HS-27A (cell line): Measurements from ENCODE around the gene LRRC7.

ENCODE experiments used
- DNase-seq: peaks from one replicate; pipeline ENCODE4 v3.0.0-alpha.2; 2012; ENCODE audit warnings: low read depth, missing footprints

LRRC7 gene

DNA sequence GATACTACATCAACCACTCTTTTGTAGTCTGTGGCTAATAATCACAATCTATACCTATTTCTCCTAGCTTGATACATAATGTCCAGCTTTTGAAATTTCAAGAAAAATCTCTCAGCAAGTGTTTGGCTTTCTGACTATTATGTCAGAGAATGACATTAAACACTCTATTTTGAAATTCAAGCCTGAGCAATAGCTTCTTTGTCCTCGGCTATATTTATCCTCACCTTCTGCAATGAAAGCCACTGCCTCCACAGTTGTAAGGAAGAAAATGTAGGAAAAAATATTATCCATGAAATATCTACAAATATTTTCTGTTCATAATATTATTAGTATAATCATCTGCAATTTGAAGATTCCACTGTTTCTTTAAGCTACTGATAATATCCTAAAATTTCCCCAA lies 22.1 kb downstream of the LRRC7 start:
- DNase-seq = no peak

DNA sequence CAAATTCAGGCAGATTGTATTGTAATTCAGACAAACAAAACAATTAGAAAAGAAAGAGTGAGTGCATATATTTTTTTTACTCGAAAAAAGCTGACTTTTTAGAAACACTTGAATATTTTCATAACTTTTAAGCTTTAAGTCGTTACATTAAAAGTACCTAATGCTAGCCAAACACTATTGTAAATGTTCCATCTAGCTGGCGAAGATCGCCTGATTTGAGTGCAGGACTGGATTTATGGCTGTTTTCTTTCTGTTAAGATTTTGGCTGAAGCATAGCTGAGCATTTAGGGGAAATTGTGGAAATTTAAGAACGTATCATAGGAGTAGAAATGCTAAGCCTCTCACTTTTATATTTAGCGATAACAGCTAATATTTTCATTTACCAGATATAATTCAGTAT lies 24.6 kb downstream of the LRRC7 start:
- no peak for DNase-seq

DNA sequence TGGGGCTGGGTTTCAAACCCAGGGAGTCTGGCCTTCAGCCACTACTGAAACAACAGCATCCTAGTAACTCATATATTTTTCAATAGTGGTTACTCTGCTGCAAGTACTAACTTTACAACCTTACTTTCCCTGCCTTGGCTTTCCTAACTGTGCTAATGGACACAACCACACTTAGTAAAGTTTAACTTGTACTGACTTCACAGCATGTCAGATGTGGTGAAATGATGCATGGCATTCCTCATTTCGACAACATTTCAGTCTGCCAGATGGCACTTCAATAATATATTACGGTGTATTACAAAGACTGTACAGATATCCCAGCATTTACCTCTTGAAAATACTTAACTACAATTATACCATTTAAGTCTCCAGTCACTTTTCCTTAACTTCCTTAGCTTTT lies 27.8 kb downstream of the LRRC7 start:
- DNase-seq = no peak

DNA sequence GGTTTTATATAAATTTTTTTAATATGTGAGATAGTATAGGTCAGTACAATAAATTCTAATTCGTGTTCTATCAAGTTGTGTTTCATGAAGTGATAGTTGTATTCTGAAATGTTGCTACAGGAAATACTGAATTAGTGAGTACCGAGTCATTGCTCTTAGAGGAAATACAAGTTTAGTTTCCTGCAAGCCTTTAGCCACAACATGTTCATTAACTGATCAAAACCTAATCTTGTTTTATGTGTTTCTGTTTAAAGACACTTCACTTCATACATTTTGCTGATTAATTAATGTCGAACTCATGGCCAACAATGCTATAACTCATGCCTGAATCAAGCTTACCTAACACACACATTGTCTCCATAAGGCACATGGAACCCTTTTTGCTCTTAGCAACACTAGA lies 43.6 kb downstream of the LRRC7 start:
- peak; percentile 12 for DNase-seq

DNA sequence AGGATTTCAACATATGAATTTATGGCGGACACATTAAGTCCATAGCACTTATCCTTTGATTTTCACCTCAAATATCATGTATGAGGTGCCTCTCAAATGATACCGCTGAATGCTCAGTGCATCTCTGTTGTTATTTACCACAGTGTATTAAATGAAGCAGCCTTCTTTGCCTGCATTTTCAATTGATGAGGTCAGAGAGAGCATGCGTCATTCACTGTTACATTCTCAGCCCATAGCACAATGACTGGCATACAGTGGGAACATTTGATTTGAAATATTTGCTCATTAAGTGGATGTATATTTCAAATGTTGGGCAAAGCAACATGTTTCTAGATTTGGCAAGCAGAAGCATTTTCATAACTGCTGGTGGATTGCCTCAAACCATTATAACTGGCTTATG lies 45.7 kb downstream of the LRRC7 start:
- DNase-seq = no peak

DNA sequence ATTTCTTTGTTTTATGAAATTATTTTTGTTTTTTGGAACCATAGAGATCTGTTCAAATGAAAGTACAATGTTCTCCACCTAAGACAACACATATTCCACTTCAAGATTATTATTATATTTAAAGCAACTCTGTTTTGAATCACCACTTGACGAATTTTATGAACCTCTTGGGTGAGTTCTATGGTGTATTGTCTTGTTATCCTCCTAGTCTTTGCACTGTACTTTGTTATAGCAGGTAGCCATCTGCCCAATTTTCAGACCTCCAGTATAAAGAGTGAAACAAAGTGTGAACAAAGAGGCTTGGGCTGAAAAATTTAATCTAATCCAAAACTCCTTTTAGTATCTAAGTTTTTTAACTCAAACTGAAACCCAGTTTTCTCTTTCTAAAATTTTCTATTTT lies 71.0 kb downstream of the LRRC7 start:
- DNase-seq = no peak

DNA sequence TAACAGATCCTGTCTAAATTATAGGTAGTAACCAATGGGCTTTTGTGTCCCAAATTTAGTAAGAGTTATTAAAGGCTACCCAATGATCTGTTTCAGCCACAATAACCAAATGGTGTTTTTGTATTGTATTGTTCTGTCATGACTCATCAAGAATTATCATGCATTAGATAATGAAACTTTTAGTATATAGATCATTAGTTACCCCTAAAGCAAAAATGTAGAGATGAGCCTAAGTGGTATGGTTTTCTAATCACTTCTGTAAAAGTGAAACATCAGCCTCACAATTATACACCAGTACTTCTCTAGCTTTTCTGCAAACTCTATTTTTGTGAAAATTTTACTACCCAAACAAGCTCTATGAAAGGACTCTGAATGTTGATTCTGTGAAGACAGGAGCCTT lies 71.4 kb downstream of the LRRC7 start:
- DNase-seq = no peak

DNA sequence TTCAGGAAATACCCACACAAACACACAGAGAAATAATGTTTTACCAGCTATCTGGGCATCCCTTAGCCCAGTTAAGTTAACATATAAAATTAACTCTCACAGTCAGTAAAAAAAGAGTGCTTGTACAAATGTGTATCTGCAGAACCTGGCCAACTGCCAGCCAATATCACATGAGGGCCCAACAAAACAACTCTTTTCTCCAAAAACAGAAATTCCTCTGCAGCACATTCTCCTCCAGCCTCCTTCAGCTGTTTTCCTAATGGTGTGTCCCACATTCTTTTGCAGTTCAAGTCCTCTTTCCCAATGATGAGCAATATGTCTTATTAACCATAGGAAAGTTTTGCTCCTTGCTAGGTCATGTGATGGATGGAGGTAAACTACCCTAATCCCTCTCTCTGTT lies 75.5 kb downstream of the LRRC7 start:
- DNase-seq = peak; percentile 29

DNA sequence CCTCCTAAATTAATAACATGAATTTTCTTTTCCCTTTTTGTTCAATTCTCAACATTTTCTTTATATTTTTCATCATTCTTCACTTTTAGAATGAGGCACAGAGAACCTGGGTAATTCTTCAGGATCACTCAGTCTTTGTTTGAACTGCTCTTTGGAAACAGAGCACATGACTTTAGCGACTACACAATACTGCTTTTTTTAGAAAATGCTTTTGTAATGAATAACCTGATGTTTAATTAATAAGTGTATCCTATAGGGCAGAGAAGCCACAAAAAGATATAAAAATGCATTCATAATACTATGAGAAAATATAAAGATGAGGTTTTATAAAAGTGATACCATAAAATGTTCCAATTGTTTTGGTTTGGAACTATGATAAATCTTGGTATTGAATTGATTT lies 77.8 kb downstream of the LRRC7 start:
- no peak for DNase-seq

DNA sequence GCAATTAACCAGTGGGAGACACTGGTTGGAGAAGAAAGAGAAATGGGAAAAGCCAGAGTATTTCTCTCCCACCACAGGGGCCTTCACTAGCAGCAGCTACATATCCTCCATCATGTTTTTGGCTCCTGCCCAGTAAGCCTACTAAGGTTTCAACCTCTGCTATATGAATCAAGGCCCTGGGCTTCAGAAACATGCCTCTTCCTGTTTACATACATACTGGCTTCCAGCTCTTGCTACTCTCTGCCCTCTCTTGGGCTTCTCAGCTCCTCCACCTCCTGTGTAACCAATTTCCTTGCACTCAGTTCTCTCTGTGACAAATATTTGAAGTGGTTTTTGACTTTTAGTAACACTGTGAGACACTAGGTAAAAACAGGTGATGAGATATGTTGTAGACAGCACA lies 80.8 kb downstream of the LRRC7 start:
- DNase-seq = no peak

DNA sequence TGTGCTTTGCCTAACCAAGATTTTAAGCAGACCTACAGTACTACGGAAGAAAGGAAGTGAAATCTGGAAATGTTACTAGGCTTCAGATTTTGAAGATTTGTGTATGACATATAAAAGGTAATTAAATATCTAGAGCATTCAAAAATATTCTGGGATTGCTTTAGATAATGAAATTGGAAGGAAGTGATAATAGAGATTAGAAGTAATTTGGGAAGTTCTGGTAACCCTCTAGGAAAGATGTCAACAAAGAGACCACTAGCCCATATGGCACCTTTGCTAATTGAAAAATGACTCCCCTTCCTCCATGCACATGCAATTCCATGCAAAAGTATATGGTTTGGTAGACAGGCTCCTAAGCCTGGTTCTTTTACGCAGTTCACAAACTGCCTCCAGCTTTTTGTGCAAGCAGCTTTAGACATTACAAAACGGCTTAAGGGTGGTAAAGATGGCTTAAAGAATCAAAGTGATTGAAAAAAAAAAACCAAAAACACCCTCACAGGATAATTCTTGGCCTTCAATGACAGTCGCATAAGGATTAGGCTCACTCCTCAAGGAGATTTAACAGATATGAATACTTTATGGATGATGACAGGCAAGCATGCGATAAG lies 81.8 kb downstream of the LRRC7 start:
- no peak for DNase-seq

DNA sequence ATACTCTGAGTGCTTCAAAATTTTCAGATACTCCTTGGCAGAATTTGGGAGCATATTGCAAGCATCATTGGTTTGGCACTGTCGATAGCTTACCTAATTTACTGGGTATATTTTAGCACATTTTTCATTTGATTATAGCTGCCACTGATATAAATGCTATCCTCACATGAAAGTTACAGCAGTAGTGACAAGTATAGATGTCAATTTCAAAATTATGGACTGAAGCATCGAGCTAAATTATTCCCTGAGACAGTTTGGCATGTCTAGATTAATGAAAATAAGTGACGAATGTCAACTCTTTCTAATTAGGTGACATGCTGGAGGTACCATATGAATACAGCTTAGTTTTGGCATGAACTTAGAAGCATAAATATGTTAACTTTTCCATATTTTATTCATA lies 83.1 kb downstream of the LRRC7 start:
- no peak for DNase-seq

DNA sequence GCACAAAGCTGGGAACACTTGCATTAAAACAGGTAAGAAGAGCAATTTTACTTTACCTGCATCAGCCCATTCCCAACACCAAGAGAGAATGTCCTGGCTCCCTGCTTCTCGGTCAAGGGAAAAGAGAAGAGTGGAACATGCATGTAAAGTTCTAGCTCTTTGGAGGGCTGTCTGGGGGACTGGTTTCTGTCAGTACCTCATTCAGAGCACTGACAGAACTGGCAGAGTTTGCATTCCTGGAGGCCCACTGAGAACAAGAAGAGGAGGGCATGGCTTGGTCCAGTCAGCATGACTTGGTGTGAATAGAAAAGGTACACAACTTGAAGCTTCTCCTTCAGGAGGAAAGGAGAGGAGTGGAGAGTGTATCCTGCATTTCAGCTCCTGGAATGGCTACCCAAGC lies 83.9 kb downstream of the LRRC7 start:
- no peak for DNase-seq

DNA sequence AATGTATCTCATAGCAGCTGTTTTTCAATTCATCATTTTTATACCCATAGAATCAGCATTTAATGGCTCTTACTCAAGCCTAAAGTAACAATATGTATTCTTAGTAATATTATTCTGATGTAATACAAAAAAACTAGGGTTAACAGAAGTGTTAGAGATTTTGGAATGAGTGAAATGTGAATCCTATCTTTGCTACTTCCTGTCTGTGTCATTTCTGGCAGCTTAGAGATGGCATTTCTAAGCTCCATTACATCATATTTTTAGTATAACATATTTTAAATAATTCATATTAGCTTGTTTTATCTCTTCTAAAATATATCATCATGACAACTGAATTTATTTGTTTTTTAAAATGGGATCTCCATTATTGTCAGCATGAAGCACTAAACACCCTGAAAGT lies 90.2 kb downstream of the LRRC7 start:
- no peak for DNase-seq

DNA sequence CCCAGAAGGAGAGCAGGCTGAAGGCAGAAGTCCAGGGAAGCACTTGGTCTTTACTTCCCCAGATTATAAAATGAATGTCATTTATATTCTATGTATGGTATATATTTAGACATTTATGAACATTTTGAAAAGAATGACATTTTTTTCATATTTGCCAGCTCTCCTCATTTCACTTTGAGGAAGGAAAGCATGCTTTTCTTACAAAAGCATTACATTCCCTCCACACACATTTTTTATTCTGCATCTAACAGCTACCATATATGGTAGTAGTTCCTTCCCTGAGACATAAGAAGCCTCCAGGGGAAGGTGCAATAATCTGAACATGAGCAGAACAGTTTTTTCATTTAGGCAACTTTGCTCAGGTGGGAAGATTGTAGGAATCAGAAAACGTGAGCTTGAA lies 94.0 kb downstream of the LRRC7 start:
- DNase-seq = no peak

DNA sequence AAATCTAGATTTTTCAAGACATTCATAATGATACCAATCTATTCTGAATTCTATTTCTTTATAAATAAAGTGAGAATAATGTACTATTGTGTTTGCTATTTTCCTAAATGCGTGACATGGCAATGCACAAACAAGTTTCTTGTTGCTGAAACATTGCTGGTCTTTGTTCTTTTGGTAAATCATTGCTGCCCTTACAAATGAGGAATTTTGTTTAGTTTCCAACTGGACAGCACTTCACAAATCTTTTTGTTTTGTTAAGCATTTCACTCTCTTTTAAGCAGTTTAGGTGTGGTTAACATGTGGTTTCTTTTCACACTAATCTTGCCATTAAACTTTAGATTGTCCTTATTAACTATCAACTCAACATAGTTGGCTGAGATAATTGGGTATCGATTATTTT lies 94.6 kb downstream of the LRRC7 start:
- DNase-seq = no peak

DNA sequence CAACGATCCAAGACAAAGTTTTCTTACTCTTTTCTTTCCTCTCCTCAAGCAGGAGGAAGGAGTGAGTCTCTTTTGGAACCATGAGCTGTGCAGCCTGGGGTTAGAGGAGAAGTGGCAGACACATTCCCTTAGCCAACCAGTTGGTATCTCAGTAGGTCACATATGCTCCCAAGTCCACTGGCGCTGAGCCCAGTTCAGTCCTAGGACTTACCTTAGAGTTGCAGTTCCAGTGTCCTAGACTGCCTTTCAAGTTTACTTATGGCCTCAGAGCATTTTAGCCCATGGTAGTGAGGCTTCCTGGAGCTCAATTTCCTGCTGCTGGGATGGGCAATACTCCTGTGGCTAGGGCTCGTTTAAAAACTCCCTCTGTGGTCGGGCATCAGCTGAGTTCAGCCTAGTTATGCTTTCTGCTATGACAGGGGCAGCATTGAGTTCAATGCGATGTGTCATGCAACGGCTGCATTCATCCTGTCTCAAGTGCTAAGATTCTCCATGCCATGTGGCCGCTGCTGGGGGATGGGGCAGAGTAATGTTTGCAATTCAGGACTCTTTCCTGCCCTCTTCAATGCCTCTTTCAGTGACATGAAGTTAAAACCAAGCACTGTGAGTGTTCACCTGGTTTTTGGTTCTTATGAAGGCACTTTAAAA lies 103.8 kb downstream of the LRRC7 start:
- DNase-seq = no peak

DNA sequence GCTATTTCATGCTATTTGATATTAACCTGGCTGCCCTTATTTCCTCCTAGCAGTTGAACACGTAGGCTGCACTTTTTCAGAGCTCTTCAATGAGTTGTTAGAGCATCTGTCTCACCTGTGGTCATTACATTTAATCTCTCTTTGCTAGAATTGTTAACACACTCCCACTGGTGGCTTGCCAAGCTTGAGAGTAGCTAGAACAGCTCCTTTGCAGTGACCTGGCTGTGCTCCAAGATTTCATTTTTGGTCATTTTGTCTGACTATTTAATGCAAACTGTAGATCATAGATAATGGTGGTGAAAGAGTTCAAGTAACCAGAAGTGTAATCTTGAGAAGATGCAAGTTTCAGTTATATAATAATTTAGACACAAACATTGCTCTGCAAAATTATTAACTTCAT lies 105.6 kb downstream of the LRRC7 start:
- DNase-seq = no peak

DNA sequence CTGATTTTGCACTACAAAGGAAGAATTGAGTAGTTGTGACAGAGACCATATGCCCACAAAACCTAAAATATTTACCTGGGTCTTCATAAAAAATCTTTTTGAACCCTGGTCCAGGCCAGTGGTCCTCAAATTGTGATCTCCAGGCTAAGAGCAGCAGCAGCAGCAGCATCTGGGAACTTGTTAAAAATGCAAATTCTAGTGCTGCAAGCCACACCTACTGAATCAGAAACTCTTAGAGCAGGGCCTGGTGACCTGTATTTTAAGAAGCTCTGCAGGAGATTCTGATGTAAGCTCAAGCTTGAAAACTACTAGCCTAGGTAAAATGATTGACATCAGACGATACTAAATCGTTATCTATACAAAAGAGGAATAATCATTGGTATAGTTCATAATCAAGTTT lies 112.2 kb downstream of the LRRC7 start:
- no peak for DNase-seq

DNA sequence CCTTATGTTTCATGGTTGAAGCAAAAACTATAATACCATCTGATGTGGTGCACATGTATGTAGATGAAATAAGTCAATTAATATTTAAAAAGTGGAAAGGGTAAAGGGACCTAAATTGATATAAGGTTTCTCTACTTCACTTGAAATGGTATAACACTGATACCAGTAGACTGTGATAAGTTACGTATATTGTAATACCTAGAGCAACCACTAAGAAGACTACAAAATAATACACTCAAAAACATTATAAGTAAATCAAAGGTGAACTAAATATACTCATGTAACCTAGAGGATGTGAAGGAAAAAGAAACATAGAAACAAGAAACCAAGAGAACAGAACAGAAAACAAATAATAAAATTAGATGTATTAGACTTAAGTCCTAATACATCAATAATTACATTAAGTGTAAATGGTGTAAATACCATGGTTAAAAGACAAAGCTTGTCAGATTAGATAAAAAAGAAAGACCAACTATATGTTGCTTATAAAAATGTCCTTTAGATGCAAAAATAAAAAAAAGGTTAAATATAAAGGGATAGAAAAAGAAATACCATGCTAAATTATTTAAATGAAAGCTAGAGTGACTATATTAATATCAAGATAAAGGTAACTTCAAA lies 118.8 kb downstream of the LRRC7 start:
- DNase-seq = no peak

DNA sequence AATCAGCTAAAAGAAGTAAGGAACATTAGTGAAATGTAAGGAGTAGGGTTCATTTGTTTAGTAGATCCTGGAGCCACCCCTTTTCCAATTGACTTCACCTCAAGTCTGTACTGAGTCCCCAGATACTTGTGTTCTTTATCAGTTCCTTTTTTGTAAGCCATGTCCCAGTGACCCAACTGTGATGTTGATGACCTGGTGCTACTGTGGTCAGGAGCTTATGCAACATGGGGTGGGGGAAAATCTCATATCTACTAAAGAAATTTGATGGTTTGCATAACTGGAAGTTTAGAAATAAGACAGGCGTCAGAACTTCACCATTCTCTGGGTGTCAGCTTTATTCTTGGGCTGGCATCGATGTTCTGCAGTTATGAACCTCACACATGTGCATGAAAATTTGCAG lies 120.5 kb downstream of the LRRC7 start:
- no peak for DNase-seq

DNA sequence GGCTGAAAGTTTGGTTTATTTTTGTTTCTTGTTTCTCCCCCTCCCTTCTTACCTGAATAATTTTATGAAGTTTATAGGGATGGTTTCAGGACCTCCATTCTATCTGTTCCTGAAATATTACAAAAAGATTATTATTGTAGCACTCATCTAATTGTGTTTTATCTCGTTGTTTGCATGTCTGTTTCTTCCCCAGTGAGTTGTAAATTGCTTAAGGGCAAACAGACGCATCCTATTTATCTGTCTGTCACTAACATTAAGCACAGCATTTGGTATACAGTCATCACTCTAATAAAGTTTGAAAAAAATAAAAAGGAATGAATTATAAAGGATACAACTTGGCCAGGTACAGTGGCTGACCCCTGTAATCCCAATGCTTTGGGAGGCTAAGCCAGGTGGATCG lies 123.5 kb downstream of the LRRC7 start:
- no peak for DNase-seq

DNA sequence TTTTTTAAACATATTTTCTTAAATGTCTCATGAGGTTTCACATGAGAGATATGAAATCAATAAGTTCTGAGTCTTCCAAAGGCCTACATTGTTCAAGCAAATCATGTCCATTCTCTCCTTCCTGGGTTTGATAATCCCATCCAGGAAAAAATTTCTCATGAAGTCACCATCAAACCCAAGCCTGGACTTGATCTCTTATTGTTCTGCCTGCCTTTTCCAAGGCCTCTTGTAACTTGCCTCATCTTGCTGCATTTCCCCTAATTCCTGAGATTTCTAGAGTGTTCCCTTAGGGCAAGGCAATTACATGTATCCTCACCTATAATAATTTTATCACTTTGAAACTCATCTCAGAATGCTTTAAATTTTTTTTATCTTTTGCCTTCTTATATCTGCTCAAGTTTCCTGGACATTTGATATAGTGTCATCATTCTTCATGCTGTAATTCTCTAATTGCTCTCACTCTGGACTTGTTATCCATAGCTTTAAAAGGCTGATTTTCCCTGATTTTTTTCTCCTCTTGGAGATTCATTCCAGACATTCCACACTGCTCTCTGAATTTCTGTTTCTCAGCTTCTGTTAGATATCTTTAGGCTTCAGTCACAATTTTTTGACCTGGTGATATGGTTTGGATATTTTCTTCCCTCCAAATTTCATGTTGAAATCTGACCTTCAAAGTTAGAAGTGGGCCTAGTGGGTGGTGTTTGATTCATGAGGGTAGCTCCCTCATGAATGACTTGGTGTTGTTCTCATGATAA lies 126.4 kb downstream of the LRRC7 start:
- DNase-seq = no peak
